ENCODE data around the gene ARHGEF2.

DNA sequence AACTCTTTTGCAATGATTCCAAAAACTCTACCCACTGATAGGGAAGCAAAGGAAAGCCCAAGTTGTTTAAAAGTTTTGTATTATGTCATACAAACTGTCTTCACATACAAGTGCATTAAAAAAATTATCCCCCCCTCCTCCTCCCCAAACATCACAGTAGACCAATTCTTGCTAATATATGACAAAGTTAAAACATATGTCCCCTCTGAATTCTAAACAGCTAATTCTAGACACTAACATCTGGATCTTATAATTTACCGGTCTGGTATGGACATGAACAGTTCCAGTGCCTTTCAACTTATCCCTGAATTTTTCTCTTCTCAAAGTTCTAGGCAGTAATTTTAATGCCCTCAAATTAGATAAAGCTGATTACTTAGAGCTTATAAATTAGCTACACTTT lies 80.6 kb downstream of the ARHGEF2 start:
- TF ChIP-seq, protein P1, sequence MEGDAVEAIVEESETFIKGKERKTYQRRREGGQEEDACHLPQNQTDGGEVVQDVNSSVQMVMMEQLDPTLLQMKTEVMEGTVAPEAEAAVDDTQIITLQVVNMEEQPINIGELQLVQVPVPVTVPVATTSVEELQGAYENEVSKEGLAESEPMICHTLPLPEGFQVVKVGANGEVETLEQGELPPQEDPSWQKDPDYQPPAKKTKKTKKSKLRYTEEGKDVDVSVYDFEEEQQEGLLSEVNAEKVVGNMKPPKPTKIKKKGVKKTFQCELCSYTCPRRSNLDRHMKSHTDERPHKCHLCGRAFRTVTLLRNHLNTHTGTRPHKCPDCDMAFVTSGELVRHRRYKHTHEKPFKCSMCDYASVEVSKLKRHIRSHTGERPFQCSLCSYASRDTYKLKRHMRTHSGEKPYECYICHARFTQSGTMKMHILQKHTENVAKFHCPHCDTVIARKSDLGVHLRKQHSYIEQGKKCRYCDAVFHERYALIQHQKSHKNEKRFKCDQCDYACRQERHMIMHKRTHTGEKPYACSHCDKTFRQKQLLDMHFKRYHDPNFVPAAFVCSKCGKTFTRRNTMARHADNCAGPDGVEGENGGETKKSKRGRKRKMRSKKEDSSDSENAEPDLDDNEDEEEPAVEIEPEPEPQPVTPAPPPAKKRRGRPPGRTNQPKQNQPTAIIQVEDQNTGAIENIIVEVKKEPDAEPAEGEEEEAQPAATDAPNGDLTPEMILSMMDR (IDR thresholded peaks at IDR 0.05; ENCODE audit: low read depth, low read length): no peak
- TF ChIP-seq POLR2A (IDR thresholded peaks at IDR 0.05; ENCODE audit: extremely low read depth, insufficient read length): no peak
- TF ChIP-seq, protein P2, sequence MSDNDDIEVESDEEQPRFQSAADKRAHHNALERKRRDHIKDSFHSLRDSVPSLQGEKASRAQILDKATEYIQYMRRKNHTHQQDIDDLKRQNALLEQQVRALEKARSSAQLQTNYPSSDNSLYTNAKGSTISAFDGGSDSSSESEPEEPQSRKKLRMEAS (IDR thresholded peaks at IDR 0.05; ENCODE audit: low read depth, low read length): no peak

All from NB4 (cell line).